ENCODE results near the gene LPP.

The LPP gene

GRCh38 chr3:188370081-188370830 is 216.3 kb downstream of the LPP start:
- no peak for DNase-seq

GRCh38 chr3:188378786-188379185 is 224.8 kb downstream of the LPP start:
- DNase-seq = no peak

- no peak for DNase-seq
Measured at GRCh38 chr3:188380252-188380651, 226.3 kb downstream of the LPP start.

GRCh38 chr3:188380722-188381121 is 226.8 kb downstream of the LPP start:
- no peak for DNase-seq

- no peak for DNase-seq
Measured at GRCh38 chr3:188383748-188384147, 229.8 kb downstream of the LPP start.

- no peak for DNase-seq
Measured at GRCh38 chr3:188385295-188385694, 231.3 kb downstream of the LPP start.

- DNase-seq = no peak
Measured at GRCh38 chr3:188389711-188390342, 235.9 kb downstream of the LPP start.

GRCh38 chr3:188390343-188390718 is 236.4 kb downstream of the LPP start:
- DNase-seq = no peak

- DNase-seq = no peak
Measured at GRCh38 chr3:188390775-188391443, 237.0 kb downstream of the LPP start.

GRCh38 chr3:188391592-188391991 is 237.6 kb downstream of the LPP start:
- DNase-seq = no peak

GRCh38 chr3:188392076-188392475 is 238.1 kb downstream of the LPP start:
- no peak for DNase-seq

GRCh38 chr3:188394623-188395022 is 240.7 kb downstream of the LPP start:
- DNase-seq = no peak

GRCh38 chr3:188396251-188396650 is 242.3 kb downstream of the LPP start:
- DNase-seq = no peak

GRCh38 chr3:188396900-188397299 is 242.9 kb downstream of the LPP start:
- no peak for DNase-seq

- no peak for DNase-seq
Measured at GRCh38 chr3:188397766-188398705, 244.1 kb downstream of the LPP start.

- no peak for DNase-seq
Measured at GRCh38 chr3:188400494-188401243, 246.7 kb downstream of the LPP start.

GRCh38 chr3:188401244-188401993 is 247.5 kb downstream of the LPP start:
- no peak for DNase-seq

GRCh38 chr3:188402229-188402628 is 248.3 kb downstream of the LPP start:
- DNase-seq = no peak

GRCh38 chr3:188403404-188403803 is 249.4 kb downstream of the LPP start:
- DNase-seq = no peak

GRCh38 chr3:188404124-188404523 is 250.2 kb downstream of the LPP start:
- DNase-seq = no peak

- DNase-seq = no peak
Measured at GRCh38 chr3:188404701-188405100, 250.7 kb downstream of the LPP start.
